GM21619 (cell line): Measurements from ENCODE around the gene AGK.
A peak's percentile ranks its signal among the peaks of the same experiment; 100 is the strongest.

Experiments used
- ATAC-seq: cut with Tn5 transposase; IDR thresholded peaks from one replicate; pipeline ENCODE4 v1.9.1; 2021; ENCODE audit not compliant: unreplicated experiment

The AGK gene, protein sequence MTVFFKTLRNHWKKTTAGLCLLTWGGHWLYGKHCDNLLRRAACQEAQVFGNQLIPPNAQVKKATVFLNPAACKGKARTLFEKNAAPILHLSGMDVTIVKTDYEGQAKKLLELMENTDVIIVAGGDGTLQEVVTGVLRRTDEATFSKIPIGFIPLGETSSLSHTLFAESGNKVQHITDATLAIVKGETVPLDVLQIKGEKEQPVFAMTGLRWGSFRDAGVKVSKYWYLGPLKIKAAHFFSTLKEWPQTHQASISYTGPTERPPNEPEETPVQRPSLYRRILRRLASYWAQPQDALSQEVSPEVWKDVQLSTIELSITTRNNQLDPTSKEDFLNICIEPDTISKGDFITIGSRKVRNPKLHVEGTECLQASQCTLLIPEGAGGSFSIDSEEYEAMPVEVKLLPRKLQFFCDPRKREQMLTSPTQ

DNA sequence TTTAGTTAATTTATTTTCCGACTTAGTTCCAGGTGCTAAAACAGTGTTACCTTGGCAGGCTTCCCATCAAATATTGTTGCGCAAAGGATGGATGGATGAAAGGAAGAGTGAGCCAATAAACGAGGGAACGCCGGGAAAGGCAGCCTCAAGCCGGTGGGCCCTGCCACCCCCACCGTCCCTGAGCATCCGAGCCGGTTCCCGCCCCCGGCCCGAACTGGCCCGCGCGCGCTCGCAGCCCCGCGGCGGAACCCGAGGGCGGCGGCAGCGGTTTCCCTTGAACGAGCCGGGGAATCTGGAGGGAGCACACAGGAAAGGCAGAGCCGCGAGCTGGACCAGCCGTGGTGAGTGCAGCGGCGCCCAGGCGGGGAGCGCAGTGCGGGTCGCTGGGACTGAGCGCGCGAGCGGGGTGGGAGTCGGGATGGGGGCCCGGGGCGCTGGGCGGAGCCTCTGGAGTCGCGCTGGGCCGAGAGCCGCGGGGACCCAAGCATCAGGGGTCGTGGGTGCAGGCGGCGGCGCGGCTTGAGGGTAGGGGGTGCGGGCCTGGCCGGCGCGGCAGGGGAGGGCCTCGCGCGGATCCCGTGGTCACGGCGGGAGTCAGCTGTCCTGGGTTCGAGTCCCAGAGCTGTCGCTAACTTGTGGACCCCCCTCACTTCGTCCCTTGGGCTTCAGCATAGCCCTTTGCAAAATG is at the start of gene AGK:
TSS of gene AGK (plus strand) at position 317 of the 688 bp plus-strand sequence. CDS start 4,057 bp downstream, outside the sequence.
- peak; percentile 90 for ATAC-seq

DNA sequence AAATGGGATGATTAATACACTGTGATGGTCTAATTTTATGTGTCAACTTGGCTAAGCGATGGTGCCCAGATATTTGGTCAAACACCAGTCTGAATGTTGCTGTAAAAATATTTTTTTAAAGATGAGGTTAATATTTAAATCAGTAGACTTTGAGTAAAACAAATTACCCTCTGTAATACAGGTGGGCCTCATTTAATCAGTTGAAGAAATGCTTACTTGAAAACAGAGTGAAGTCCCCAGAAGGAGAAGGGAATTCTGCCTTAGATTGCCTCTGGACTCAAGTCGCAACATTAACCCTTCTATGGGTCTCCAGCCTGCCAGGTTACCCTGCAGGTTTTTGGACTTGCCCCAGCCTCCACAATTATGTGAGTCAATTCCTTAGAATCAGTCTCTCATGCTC is 49.8 kb upstream of the AGK start:
- no peak for ATAC-seq

DNA sequence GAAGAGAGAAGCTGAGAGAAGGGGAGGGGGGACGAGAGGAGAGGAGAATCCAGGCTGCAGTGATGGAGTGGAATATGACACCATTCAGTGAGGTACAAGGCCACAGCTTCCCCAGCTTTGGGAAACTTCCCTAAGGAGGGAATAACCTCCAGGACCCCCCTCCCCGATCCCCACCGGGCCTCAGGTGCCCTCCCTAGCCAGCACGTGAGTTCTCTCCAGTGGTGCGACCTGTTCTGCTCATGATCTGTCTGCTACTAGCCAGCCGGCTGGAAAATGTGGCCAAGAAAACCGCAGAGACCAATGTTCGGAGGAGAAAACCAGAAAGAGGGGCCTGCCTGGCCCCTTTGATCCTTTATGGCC is 39.9 kb upstream of the AGK start:
- ATAC-seq: no peak

DNA sequence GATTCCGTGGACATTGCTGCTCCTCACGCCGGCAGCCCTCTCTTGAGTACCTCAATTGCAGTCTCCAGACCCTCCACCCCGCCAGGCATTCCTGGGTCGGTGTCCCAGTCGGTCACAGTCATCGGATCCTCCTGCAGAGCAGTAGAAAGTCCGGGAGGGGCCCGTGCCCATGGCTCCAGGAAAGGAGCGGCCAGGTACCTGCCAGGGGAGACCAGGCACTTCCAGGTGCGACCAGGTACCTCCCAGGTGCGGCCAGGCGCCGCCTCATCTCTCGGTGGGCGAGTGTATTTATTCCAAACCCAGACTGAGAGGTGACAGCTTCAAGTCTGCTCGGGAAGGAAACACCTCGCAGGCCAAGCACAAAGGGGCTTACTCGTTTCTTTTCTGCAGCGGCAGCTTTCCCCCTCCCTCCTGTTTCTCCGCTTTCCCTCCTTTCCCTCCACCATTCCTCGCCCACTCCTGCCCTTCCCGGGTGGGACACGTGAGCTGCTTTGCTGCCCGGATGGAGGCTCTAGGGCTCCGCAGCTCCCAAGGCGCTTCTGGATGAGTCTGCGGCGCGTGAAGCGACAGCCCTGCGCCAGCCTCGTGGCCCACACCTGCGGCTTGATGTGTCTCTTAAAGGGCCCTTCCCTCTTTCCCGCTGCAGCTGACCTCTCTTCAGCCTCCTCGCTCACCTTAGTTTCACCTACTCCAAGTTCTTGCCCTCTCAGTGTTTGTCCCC is 39.4 kb upstream of the AGK start:
- no peak for ATAC-seq

DNA sequence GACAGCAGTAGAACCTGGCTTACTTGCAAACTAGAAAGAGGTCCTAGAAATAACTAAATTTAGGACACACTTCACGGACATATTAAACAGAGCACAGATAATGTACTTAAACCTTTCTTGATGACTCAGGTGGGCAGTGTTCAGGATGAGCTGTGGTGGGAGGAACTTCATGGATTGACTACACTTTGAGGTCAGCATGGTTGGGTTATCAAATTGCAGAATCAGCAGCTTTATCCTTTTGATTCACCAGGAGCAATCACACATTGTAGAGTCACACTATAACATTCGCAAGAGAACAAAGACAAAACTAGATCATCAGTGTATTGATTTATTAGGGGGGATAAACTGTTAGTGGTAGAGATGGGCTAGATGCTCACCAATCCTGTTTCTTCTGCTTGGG is 38.6 kb upstream of the AGK start:
- no peak for ATAC-seq

DNA sequence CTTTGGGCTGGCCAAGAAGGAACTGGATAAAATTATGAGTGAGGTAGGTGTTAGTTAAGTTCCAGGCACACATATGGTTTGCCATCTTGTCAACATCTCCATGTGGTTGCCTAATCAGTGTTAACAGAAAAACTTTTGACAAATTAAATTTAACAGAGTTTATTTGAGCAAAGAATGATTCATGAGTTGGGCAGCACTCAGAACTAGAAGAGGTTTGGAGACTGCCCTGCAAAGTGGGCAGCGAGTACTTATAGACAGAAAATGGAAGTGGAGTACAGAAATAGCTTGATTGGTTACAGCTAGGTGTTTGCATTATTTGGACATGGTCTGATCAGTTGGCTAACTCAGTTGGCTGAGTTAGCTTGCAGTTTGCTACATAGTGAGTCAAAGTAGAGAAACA is 37.5 kb upstream of the AGK start:
- ATAC-seq: no peak

DNA sequence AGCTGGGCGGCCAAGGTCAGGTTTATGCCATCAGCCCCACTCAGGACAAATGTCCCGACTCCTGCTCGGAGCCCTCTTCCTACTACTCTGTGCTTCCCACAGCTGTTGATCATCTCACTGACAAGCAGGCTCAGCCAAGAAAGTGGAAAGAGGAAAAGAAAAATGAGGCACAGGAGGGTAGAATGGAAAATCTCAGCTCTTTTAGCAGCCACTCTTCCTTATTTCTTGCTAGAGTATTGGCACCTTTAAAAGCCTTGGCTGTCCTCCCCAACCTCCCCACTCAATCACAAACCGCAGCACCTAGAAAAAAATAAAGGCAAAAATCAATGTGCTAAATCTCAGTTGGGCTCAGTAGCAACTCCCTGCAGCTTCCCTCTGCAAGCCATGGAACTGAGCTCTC is 35.3 kb upstream of the AGK start:
- no peak for ATAC-seq

DNA sequence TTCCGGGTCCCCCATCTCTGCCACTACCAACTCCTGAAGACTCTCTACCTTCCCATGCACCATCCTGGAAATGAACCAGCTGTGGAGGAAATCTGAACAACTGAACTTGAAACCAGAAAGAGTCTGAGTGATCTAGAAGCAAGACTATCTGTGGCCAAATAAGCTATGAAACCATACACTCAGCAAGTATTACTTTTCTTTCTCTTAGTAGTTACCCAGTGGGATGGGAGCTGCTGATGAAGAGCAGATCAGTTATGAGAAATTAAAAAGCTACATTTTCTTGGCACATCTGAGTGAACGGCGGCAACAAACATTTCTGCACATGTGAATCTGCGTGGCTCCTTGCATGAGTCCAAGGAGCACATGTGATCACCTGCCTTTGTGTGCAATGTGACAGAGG is 31.6 kb upstream of the AGK start:
- ATAC-seq: no peak

DNA sequence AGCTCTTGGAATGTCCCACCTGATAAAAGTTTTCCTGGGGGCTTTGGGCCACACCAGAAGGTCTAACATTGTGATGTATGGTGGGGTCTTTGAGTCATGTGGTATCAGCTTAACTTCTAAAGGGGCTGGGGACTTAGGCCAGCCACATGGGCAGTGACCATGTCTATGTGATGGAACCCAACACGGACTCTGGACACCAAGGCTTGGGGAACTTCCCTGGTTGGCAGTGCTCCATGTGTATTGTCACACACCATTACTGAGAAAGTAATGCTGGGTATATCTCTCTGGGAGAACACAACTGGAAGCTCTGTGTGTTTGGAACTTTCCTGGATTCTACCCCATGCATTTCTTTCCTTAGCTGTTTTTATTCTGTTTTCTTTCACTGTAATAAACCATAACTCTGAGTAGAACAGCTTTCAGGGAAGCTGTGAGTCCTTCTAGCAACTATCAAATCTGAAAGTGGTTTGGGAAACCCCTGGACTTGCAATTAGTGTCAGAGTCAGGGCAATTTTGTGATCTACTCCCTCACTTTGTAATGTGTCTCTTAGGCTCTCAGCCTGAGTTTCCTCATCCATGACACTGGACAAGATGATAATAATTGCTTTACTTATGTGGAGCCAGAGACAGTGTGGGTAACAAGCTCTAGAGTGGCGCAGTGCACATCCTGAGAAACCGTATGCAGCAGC is 28.4 kb upstream of the AGK start:
- ATAC-seq: no peak

DNA sequence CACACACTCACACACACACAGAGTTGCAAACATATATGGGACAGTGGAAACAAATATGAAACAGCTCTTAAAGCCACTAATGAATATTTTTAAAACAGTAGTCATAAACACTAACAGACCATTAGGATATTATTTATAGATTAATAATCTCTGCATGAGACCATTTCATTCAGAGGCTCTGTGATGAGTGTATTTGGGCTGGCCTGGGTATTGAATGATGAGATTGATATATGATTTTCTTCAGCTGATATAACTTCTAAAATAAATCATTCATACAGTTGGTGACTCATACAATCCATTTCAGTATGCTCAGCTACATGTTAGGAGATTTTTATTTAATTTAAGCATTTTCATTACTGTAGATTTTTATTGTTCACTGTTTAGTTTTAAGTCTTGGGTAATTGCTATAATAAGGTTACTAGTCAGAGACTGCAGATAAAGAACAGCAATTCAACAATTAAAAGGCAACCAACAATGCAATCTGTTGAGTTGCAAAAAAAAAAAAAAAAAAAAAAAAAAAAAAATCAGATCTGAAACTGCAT is 25.2 kb upstream of the AGK start:
- ATAC-seq: no peak

DNA sequence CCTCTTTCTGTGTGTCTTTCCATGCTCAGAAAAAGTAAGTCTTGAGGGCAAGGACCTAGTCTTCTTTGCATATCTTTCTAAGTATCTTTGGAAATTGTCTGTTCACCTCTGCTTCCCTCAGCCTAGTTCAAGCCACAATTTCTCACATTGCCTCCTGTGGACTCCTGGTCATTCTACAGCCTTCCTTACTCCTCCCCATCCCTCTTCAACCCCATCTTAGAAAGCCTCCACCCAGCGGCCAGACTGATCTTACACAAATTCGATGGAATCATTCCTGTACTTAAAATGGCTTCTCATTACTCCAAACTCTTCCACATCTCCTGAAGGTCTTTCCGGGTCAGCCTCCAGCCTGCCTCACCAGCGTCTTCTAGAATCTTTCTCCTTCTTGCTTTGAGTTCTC is 24.1 kb upstream of the AGK start:
- ATAC-seq: no peak

DNA sequence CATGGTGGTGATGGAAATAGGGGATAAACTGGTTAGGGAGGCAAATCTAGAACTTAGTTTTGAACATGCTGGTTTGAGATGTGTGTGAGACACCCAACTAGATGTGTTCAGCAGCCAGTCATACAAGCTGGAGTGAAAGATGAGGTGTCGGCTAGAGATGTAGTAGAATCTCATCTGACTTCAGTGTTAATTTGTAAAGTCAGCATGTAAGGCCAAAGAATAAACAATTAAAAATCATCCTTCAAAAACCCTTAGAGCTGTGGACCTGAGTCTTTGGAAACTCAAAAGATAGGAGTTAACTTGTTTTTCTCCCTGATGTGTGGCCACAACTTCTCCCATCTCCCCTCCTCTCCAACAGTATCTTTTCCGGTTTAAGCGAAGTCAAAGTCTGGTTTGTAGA is 22.8 kb upstream of the AGK start:
- ATAC-seq: no peak

DNA sequence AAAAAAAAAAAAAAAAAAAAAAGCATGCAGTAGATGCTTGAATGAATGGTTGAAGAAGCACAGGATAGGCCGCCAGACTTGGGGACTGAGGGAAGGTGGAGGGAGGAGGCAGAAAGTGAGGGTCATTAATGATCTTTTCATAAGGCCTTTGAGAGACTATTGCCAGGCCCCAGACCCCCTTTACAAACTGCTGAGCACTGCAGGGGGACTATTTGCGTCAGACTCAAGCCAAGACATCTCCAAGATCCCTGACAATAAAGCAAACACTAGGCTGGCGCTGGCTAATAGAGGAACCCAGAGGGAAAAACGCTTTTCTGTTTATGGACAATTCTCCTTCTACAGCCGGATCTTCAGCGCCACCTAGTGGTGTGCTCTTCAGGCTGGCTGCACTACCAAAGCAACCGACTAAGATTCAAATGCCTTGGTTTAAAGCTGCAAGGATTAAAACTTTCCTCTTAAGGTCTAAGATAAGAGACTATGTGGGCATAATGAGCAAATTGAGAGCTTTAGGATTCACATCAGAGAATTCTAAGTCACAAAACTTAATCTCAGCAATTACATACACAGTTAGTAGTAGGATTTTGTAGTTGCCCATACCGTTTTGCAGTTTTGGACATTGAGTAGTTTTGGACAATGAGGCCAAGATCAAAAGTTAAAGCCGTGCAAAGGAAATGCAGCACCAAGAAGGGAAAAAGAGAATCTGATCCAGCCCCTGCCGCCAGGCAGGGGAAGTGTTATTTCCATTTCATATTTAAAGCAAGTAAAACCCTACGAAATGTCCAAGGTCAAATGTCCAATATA is 17.9 kb upstream of the AGK start:
- no peak for ATAC-seq

DNA sequence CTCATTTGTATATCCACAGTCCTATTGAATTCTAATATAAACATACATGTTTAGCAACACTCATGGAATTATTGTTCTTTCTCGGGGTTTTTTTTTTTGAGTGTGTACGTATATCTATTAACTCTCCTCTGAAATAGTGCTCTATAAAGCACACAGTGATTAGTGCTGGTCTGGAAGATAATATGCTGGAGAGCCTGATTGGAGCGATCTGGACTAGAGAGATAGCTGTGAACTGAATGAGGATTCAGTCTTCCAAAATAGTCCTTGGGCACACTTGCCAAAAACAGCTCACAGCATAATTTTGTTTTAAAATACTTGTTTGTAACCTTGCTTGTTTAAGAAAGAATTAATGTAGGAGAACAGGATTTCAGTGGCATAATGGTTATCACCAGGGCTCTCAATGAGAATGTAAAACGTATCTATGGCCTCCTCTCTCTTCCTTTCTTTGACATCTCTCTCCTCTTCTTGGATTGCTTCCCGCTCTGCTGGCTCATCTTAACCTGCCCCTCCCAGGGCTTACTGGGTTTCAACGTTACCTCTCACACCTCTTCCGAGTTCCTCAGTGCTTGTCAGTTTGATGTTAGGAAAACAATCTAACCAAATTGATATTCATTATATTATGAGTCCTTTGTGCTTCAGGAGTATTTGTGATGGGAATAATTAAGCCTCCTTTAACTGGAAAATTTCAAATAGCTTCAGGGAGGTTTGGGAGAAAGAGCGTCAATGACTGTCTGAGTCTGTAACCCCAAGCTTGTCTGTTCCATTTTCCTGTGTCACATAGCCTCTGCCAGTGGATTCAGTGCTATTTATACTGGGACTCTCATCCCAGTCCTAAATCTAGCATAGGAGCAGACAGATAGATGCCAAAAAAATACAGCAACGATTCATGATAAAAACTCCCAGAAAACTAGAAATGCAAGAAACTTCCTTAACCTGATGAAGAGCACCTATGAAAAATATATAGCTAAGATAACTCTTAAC is 16.2 kb upstream of the AGK start:
- no peak for ATAC-seq

DNA sequence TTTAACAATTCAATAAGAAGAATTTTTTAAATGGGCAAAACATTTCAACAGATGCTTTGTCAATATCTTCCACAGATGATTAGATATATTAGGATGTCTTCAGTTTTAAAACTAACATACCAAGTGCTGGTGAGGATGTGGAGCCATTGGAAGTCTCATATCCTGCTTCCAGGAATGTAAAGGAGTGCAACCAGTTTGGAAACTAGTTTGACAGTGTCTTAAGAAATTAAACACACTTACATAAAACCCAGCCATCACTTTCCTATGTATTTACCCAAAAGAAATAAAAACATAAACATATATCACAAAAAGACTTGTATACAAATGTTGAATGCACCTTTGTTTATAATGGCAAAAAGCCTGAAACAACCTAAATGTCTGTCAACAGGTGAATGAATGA is 13.3 kb upstream of the AGK start:
- ATAC-seq: no peak

DNA sequence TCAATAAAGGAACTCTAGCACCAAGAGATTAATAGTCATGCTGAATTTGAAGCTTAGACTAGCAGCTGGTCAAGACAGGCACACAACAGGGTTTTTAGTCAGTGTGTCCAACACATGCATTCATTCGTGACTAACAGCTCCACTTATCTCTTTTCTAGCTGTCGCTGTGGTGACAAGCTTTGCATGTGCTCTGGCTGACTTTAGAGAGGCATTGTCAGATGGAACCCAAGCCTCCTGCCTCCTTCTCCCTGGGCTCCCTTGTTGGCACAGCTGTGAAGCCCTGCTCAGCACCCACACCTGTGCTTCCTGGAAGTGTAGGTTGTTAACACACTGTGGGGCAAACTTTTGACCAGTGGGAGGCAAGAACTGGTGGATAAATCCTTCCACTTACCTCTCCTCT is 9.8 kb upstream of the AGK start:
- no peak for ATAC-seq

DNA sequence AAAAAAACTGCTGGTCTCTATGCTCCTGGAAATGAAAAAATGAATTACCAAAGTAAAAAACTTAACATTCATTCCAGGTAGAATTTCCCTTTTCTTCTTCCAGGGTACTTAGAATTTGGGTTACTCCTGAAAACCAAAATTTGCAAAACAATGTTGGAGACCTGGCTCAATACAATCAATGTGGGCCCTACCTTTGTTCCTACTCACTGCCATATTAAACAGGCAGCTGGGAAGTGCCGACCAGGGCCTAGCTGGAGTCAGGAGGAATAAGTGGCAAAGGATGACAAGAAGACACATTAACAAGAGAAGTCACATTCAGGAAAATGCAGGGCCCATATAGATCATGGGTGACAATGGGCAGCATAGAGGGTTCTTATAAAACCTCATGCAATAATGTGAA is 6.4 kb upstream of the AGK start:
- ATAC-seq: no peak

DNA sequence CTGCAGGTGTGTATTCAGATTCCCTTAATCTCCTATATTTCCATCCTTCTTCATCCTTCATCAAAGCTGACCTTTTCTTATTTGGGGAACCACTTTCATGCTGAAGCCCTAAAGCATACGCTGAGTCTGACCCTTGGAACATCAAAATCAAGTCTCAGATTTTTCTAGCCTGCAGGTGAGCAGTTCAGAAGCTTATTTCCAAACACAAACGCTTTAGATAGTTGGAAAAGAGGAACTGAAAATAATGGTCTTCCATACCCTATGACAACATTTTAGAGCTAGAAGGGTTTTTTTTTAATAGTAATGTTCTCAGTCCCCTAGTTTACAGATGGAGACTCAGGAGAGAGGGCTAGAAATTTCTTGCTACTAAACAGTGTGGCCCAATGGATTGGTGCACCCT is 1.6 kb upstream of the AGK start:
- no peak for ATAC-seq

DNA sequence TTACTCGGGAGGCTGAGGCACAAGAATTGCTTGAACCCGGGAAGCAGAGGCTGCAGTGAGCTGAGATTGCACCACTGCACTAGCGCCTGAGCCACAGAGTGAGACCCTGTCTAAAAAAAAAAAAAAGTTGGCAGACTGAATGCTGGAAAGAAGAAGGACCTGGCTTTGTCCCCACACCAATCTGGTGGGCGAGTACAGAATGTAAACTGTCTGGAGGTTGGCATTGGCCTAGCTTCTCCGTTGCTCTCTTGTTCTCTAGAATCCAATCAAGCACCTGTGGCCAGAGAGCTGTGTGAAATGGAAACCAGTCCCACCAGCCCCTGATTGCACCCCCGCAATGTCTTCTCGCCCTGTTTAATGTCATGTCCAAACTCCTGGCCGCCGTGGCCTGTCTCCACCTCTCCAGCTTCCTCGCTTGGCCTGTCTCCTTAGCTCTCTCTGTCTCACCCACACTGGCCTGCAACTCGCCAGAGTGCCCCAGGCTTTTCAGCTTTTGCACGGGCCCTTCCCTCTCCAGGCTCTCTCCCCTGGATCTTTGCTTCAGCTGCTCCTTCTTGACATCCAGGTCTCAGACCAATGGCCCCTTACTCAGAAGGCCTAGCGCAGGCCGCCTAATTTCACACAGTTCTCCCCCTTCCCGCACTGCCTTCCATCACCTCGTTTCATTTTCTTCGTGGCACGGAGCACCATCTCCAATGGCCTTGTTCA is 670 bp upstream of the AGK start:
- peak; percentile 10 for ATAC-seq
